HCEC 1CT (cell line): ENCODE results near the gene JAKMIP2.
A peak's percentile ranks its signal among the peaks of the same experiment; 100 is the strongest.
"Not testable (repeated sequence)": the region's sequence is repeated elsewhere in the genome, so short reads cannot be mapped to it uniquely, and the experiment has no call there.

ENCODE experiments used
- DNase-seq: peaks from one replicate; pipeline ENCODE4 v3.0.0-alpha.2; 2017

JAKMIP2 gene

DNA sequence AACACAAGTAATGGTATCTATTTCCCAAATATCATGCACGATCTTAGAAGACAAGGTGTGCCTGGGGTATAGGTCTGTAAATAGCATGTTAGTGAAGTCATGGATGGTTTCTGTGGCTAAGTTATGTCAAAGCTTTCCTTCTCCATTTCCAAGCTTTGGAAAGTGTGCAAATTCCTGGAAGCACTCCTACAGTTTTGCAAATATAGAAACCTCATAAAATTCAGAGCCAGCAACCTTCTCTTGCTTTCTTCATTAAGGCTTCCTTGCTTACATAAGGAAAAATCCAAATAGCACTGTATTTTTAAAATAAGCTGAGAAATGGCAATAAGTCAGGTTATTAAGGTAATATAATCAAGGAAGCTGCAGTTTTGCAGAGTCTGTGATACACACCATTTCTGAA is 138.1 kb downstream of the JAKMIP2 start:
- no peak for DNase-seq

DNA sequence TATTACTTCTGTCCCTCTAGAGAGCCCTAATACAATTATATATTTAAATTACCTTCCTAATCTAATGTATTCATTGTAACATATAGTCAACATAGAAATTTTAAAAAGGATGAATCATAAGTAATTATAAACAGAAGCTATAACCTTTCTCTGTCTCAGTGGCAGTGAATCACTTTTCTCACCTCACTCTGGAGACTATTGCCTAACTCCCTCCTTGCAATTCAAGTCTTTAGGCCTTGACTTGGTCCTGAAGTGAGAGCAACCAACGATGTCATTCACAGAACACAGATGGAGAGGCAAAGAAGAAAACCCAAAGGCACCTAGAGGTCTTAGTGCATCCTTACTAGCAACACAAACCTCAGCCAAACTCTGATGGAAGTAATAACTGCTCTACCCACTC is 139.4 kb downstream of the JAKMIP2 start:
- DNase-seq = no peak

DNA sequence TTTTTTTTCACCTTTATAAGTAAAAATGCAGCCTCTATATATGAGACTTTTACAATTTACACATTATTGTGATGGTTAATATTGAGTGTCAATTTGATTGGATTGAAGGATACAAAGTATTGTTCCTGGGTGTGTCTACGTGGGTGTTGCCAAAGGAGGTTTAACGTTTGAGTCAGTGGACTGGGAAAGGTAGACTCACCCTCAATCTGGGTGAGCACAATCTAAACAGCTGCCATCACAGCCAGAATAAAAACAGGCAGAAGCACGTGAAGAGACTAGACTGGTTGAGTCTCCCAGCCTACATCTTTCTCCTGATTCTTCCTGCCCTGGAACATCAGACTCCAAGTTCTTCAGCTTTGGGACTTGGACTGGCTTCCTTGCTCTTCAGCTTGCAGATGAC is 139.9 kb downstream of the JAKMIP2 start:
- DNase-seq = no peak

DNA sequence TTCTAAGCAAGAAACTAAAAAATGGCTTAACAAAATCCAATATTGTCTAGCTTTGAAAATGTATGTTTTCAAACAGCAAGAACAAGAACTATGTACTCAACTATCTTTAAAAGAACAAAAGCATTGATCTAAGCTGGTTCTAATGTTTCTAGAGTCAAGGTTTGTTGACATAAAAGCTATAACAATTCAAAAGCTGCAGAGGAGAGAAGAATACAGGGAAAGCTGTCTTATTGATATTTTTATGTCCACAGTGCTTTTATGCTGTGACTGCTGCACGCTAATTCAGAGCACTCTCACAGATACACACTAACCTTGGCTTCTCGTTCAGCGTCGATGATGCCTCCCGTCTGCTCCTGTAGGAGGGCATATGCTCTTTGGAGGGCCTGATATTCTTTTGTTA is 143.2 kb downstream of the JAKMIP2 start:
- no peak for DNase-seq

DNA sequence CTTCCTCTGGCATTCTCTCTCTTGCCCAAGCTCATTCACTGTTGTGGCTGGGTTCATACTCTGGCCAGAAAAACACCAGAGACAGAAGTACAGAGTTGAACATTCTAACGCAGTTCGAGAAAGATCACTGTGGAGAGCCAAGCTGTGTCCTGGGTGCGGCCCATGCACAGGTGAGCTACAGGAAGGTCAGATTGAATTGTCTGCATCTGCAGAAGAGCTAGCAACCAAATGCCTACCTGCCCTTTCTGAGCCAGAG is 145.9 kb downstream of the JAKMIP2 start:
- DNase-seq = no peak

DNA sequence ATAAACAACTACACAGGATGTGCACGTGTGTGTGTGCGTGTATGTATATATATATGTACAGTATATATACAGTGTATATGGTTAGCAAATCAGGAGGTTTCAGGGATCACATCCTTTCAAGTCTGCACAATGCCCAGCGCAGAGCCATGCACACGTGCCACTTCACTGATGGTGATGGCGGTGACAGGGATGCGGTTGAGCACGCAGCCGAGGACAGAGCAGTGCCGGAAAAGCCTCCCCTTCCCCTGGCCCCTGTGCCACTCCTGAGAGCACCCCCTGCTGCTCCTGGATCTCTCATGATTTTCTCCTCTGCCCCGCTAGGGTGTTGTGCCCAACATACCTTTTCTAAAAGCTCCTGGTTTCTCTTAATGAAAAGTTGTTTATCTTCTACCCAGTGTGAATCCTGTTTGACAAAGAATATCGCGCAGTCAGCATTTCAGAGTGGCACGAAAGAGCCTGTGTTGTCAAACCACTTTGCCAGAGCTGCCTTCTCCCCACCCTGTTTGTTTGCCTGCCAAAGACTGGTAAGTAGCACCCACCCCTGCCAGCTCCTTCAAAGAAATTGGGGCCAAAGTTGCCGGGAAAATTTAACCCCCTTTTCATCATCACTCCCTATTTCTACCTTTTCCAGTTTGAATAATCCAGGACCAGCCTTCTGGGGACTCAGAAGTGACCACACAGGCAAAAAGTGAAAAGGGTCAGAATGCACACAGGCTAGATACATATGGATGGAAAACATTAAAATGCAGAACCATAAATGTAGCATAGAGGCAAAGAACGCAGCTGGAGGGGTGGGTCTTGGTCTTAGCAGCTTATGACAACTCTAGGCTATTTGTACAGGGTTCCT is 146.4 kb downstream of the JAKMIP2 start:
- DNase-seq = no peak

DNA sequence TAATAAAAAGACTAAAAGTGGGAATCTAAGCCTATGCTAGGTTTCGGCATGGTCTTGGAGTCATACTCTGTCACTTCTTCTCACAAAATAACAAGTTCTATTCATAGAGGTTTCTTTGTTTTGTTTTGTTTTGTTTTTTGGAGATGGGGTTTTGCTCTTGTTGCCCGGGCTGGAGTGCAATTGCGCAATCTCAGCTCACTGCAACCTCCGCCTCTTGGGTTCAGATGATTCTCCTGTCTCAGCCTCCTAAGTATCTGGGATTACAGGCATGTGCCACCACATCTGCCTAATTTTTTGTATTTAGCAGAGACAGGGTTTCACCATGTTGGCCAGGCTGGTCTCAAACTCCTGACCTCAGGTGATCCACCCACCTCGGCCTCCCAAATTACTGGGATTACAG is 147.1 kb downstream of the JAKMIP2 start:
- not testable (repeated sequence) for DNase-seq

DNA sequence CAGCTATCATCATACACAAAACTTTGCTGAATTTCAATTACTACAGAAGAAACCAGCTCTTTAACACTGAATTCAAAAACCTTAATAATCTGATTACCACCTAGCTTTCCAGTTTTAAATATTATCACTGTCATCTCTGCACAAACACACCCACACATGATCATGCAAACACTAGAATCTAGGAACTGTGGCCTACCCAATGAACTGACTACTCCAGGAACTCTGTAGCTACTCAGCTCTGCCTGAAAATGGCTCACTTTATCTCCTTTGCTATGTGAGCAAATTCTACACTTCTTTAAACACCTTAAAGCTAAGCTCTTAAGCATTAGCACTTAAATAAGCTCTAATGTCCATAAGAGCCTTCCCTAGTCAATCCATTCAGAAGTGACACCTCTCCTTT is 149.4 kb downstream of the JAKMIP2 start:
- no peak for DNase-seq

DNA sequence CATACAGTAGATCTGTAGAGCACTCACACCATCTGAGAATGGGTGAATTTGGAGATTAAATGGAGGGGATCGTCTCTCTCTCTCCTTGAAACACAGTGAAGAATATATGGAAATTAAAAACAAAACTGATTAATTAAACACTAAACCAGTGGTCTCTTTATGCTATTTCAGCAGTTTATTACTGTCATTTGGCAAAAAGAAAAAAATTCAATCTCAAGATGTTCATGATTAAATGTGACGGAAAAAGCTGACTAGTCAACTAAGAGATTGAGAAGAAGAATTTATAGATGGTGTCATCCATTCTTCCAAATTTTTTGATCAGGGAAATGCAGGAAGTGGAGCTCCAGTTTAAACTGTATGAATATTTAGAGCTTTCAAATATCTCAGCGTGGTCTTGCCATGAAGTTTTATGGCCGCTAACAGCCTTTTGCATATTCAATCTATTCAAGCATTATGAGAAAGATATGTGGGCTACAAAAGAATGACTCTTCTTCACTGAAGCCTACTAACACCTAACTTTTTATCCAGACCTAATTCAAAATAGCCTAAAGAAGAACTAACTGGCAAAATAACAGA is 151.0 kb downstream of the JAKMIP2 start:
- DNase-seq = no peak

DNA sequence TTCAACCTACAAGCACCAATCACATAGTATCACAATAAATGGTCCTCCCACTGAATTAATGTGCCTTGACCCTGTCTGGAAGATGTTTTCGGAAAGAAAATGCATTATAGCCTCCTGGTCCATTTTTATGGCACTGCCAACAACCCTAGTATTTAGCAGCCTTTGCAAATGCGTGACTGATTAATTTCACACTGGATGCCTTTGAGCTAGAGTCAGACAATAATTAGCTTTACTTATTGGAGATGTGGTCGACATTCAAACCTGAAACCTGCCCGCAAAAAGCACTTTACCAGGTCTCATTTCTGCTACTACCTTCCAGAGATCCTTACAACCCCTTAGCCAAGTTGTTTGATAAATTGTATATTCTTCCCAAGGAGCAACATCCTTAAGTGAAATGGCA is 153.3 kb downstream of the JAKMIP2 start:
- no peak for DNase-seq

DNA sequence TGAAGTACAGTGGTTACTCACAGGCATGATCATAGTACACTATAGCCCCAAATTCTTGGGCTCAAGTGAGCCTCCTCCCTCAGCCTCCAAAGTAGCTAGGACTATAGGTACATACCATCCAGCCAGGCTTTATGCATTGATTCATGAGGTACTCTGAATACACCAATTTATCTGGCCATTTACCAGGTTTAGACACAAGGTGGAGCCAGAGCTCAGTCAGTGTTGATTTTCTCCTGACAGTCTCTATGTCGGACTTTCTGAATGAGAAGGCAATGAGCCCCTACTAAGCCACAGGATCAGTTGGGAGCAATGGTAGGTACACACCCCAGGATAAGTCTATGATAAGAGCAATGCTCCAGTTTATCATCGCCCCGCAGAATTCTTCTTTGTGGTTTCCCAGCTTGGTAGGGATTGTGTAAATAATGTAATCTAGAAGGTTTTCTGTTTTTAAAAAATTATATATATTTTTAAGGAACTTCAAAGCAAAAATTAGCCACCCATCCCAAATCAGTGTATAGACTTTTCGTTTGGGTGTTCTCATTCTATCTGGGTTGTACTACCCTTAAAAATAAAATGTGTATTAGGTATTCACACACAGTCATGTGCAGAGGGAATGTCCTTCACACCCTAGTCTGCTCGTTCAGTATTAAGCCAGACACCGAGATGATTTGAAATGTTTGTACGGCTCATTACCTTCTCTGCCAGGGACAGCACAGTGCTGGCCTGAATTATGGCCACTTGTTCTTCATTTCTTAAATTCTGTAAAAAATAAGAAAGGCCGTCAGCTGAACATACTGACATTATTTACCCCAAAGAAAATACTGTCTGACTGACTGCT is 154.3 kb downstream of the JAKMIP2 start:
- peak; percentile 50 for DNase-seq

DNA sequence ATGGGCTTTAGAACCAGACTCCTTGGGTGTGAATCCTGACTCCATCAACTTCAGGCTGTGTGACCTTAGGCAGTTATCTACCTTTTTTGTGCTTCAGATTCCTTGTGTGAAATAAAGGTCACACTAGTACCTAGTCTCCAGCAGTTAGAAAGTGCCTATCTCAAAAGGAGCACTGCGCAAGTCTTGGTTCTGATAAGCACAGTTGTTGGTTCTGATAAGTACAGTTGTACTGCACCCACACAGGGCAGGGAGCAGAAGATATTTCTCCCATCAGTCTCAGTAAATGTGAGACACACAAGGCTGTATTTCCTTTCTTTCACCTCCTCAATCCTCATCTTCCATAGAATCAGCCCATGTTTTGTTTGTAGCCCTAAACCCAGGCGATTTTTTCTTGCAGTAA is 156.1 kb downstream of the JAKMIP2 start:
- DNase-seq = no peak

DNA sequence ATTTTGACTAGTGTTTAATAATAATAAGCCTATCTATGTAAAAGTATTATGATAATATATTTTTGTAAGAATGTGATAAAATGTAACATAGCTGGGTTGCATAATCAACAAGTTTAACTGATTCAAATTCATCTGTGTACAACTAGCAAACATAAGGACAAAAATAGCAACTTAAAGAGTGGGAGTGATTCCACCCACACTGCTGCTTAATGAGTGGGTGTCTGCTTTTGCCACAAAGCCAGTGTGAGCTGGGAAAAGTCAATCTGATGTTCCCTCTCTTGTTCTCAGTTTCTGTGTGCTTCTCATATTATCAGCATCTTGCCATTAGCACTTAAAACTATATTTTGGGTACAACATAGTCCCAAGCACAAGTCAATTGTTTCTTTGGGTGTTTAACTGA is 161.5 kb downstream of the JAKMIP2 start:
- DNase-seq = no peak

DNA sequence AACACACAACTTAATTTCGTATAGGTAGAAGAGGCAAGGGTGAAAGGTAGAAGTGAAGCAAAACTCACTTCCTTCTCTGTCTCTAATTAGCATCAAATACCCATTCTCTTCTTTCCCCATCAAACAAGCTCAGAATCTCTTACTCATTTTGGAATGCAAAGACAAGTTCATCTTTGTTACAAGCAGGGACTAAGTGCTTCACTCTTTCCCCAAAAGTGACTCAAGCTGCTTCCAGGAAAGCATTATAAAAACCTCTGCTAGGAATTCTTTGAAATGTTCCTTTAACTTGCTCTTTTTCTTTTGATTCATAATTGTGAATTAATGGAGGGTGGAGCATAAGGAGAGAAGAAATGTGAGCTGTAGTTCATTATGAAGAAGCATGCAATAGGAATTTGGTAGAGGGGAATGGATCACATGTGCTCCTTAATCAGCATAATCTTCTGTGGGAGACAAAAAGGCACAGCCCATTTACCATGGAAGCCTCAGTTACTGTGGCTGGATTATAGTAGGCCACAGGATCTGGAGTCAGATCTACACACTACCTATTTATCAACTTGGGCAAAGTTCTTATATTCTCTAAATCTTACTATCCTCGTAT is 163.1 kb downstream of the JAKMIP2 start:
- no peak for DNase-seq

DNA sequence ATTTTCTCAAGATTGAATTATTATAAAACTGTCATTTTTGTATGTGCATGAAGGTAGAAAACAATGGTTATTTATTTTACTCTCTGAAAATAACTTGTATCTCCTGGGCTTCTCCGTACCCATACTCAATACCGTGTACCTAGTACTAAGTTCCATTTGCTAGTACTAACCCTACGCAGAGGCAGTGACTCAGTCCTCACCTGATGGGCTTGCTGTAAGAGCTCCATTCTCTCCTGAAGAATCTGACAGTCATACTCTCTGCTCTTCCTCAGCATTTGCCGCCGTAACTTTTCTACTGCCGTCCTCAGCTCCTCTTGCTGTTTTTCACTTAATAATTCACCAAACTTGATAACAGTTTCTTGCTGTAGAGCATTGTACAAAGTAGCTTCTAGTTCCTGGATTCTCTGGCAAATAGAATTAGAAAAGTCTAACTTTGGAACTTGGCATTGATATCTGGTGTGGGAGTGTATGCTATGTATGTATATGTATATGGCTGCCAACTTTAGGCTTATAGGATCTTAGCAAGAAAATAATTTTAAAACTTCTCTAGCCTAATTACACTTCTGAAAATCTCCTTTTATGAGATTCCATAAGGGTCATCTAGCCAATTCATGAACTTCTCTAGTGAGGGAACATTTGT is 164.7 kb downstream of the JAKMIP2 start:
- DNase-seq = no peak

DNA sequence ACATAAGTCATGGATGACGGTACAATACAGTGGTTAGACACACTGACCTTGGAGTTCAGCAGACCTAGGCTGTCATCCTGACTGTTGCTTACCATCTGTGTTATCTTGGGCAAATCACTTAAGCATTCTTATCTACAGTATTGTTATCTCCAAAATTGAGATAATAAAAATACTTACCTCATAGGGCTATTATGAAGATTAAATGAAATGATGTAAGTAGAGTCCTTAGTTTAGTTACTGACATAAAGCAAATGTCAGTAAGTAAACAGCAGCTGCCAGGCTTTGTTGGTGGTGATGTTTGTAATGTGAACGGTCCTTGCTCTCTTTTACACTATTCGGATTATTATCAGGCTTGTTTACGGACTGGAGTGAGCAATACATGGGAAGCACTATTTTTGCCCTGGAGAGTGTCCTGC is 165.3 kb downstream of the JAKMIP2 start:
- DNase-seq = no peak

DNA sequence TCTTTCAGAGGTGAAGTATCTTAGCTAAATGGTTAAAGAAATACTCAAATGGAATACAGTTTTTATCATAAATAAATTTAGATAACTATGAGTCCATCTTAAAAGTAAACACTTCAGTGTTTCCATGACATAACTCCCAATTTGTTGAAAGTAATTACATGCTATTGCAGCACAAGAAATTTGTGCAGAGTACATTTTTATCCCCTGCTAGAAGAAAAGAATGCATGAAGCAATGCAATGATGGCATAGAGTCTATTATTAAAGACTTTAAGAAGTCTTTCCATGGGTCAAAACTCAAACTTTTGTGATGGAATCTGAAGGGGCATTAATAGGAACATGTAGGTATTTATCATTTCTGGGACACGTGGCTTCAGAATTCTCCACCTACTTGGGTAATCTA is 166.1 kb downstream of the JAKMIP2 start:
- DNase-seq = no peak

DNA sequence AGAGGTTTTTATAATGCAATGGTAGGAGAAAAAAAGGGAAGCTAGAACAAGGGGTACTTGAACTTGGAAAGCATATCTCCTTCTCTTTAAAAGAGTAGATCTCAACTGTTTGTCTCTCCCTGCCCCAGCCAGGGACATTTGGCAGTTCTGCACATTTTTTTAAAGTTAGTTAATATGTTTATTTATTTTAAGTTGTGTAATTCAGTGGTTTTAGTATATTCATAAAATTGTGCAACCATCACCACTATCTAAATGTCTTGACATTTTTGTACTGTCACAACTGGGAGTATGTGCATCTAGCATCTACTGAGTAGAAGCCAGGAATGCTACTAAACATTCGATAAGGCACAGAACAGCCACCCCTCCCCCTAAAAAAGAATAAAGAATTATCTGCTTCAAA is 169.2 kb downstream of the JAKMIP2 start:
- peak; percentile 65 for DNase-seq

DNA sequence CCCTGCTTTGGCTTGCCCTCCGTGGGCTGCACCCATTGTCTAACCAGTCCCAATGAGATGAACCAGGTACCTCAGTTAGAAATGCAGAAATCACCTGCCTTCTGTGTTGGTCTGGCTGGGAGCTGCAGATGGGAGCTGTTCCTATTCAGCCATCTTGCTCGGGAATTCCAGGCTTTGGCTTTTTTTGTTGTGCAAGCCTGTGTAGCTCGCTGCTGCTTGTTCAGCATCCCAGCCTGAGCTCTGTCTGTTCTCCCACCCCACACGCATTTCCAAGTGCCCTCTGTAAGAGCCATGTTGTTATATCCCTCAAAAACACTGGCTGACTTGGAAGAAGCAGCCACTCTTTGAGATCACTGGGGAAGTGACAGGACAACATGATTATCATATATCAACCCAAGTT is 171.0 kb downstream of the JAKMIP2 start:
- no peak for DNase-seq

DNA sequence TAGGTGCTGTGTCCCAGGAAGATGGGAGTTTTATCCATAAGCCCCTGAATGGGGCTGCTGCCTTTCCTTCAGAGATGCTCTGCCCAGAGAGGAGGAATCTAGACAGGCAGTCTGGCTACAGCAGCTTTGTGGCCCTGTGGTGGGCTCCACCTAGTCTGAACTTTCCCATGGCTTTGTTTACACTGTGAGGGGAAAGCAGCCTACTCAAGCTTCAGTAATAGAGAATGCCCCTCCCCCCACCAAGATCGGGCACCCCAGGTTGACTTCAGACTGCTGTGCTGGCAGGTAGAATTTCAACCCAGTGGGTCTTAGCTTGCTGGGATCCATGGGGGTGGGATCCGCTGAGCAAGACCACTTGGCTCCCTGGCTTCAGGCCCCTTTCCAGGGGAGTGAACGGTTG is 171.7 kb downstream of the JAKMIP2 start:
- no peak for DNase-seq

DNA sequence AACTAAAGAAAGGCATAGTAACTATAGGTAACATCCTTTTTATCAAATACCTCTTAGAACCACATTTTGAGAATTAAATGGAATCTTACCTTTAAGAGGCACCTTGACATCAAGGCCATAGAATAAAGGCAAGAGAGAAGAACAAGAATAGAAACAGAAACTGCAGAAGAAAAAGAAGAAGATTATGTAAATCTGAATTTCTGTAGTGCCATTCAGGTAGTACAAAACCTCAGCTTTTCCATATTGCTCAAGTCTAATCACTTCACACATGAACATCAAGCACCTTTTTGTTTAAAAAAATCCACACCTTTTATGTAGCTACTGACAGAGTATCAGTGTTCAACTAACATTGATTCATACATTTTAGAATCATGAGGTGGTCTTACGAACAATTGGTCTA is 180.9 kb downstream of the JAKMIP2 start:
- DNase-seq = no peak

DNA sequence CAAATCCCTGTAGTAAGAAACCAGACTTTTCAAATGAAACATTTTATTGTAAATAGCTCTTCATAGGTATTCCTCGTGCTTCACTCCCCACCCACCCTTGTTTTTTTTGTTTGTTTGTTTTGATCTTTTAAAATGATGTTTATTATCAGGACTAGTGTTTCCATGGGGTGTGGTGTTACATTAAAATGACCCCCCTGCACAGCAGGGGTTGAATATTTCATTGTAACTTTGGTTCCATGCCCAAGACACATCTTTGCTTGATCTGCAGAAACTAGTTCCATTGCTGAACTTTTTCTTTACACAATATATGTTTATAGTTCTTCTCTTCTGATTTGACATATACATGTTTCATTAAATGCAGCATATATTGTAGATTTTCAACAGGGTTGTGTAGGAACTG is 191.4 kb downstream of the JAKMIP2 start:
- no peak for DNase-seq

DNA sequence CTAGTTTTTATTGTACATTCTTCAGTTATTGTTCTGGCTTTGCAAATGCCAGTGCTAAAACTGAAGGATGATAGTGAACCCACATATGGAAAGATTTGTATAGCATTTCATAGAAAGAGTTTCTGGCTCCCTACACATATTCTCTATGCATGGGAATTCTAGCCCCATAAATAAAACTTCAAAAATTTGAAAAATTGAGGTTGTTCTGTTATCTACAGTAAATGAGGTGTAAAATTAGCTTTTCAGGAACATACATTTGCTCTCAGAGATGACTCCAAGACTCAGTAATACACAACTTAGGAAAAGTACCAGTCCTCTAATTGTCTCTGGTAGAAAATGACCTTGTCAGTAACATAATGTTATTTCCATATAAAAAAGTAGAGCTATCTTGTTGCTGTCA is 192.4 kb downstream of the JAKMIP2 start:
- no peak for DNase-seq
